B cell (primary cell): ENCODE data around the gene CSNK1G1. TPM values are rescaled to one million over a fixed set of nuclear protein-coding genes. Genes with fewer than 3 reads are reported as not detected.

Source experiments
- ATAC-seq: fragments of 200-7000 bp; cut with Tn5 transposase; one replicate; pipeline ENCODE4 v1.10.0; 2021; ENCODE audit warnings: low read depth, mild to moderate bottlenecking, moderate number of reproducible peaks, moderate library complexity
- CTCF ChIA-PET: fragments of 350-600 bp; sonication (Branson Sonifier 250); formaldehyde crosslinking; loops from one replicate; lab custom pipeline; 2021; ENCODE audit warnings: antibody characterized with exemption, inconsistent platforms; lab: Charles Lee
- POLR2A ChIA-PET: fragments of 350-600 bp; sonication (Branson Sonifier 250); formaldehyde crosslinking; loops from one replicate; lab custom pipeline; 2021; ENCODE audit warnings: antibody characterized with exemption; lab: Charles Lee
- DNase-seq: peaks from one replicate; pipeline ENCODE4 v3.0.0; 2013
- H2AFZ ChIP-seq: 2 replicates; pipeline ENCODE4 v1.6.1; 2012; ENCODE audit warnings: mild to moderate bottlenecking, low read depth, low read length; ENCODE audit not compliant: insufficient read depth, poor library complexity, severe bottlenecking
- H3K27ac ChIP-seq, 2 donors: 1 replicate in 1 of 2; 2 replicates in 1 of 2; pipeline ENCODE4 v1.5.1; 2012 to 2013; ENCODE audit warnings: low read length in 2 of 2, mild to moderate bottlenecking in 2 of 2, moderate library complexity in 1 of 2
- H3K27me3 ChIP-seq, 4 experiments: fragments of 200-600 bp in 1 of 4; sonication (generic) in 1 of 4; replicated peaks in 1 of 4; 1 replicate in 2 of 4; 2 replicates in 2 of 4; pipeline versions ENCODE4 v1.6.1 to v1.7.0; 2013 to 2016; ENCODE audit warnings: low read length in 3 of 4, mild to moderate bottlenecking in 2 of 4, mixed read lengths in 1 of 4, moderate library complexity in 1 of 4; ENCODE audit not compliant: insufficient read depth in 4 of 4, control insufficient read depth in 3 of 4; ENCODE audit errors: control extremely low read depth in 1 of 4
- H3K36me3 ChIP-seq, 2 experiments: replicated peaks in 1 of 2; 1 replicate in 1 of 2; 2 replicates in 1 of 2; pipeline versions ENCODE4 v1.6.1 to v1.7.1; 2013; ENCODE audit warnings: low read length in 1 of 2; ENCODE audit not compliant: insufficient read depth in 2 of 2, control insufficient read depth in 1 of 2; ENCODE audit errors: control extremely low read depth in 1 of 2, extremely low read depth in 1 of 2
- H3K4me1 ChIP-seq, 2 donors: fragments of 200-600 bp in 1 of 2; sonication (generic) in 1 of 2; 1 replicate in 1 of 2; 2 replicates in 1 of 2; pipeline versions ENCODE4 v1.5.1 to v1.6.1; 2013 to 2017; ENCODE audit warnings: low read length in 2 of 2; ENCODE audit not compliant: control insufficient read depth in 2 of 2, insufficient read depth in 2 of 2
- H3K4me2 ChIP-seq: replicated peaks from 2 replicates; pipeline ENCODE3; 2012; ENCODE audit warnings: mild to moderate bottlenecking, low read depth, low read length; ENCODE audit not compliant: poor library complexity, severe bottlenecking
- H3K4me3 ChIP-seq, 5 experiments: fragments of 200-600 bp in 1 of 5; sonication (generic) in 1 of 5; 1 replicate in 3 of 5; 2 replicates in 2 of 5; pipeline versions ENCODE4 v1.5.1 to v1.7.0; 2011 to 2016; ENCODE audit warnings: low read length in 4 of 5, mild to moderate bottlenecking in 4 of 5, low read depth in 2 of 5, control low read depth in 1 of 5, moderate library complexity in 1 of 5; ENCODE audit not compliant: insufficient read depth in 1 of 5; ENCODE audit errors: control extremely low read depth in 1 of 5, extremely low read depth in 1 of 5
- H3K79me2 ChIP-seq: fragments of 200-600 bp; sonication (generic); one replicate; pipeline ENCODE4 v1.6.0; 2016; ENCODE audit warnings: low read length; ENCODE audit not compliant: control insufficient read depth, insufficient read depth
- H3K9ac ChIP-seq: fragments of 200-600 bp; sonication (generic); 2 replicates; pipeline ENCODE4 v1.6.1; 2017; ENCODE audit warnings: mild to moderate bottlenecking, low read length, moderate library complexity
- H3K9me3 ChIP-seq, 3 donors: one replicate each; pipeline versions ENCODE4 v1.6.1 to v1.7.1; 2013; ENCODE audit warnings: low read length in 2 of 3; ENCODE audit not compliant: control insufficient read depth in 2 of 3, insufficient read depth in 1 of 3; ENCODE audit errors: control extremely low read depth in 1 of 3
- H4K20me1 ChIP-seq: 2 replicates; pipeline ENCODE4 v1.6.0; 2012; ENCODE audit warnings: mild to moderate bottlenecking, low read length; ENCODE audit not compliant: insufficient read depth, control insufficient read depth, poor library complexity, severe bottlenecking
- H3K27ac Mint-ChIP-seq: one replicate; pipeline ENCODE4 v1.8.0; 2021; ENCODE audit warnings: mixed read lengths
- H3K27me3 Mint-ChIP-seq: one replicate; pipeline ENCODE4 v1.8.0; 2021; ENCODE audit warnings: mixed read lengths
- H3K4me1 Mint-ChIP-seq: one replicate; pipeline ENCODE4 v1.8.0; 2021; ENCODE audit warnings: mixed read lengths
- H3K4me3 Mint-ChIP-seq: one replicate; pipeline ENCODE4 v1.8.0; 2021; ENCODE audit warnings: mixed read lengths
- H3K9me3 Mint-ChIP-seq: one replicate; pipeline ENCODE4 v1.8.0; 2022; ENCODE audit warnings: mixed read lengths; ENCODE audit not compliant: insufficient read depth
- CTCF ChIP-seq: fragments of 200-600 bp; IDR thresholded peaks from one replicate; pipeline ENCODE4 v1.8.0; 2022; ENCODE audit warnings: antibody characterized with exemption, mild to moderate bottlenecking
- EZH2 ChIP-seq: IDR thresholded peaks from 2 replicates; pipeline ENCODE4 v1.6.1; 2012; ENCODE audit warnings: borderline replicate concordance, low read depth, mild to moderate bottlenecking, moderate library complexity, low read length; ENCODE audit not compliant: insufficient read depth, poor library complexity, severe bottlenecking
- WGBS: methylation state at CpG from one replicate; pipeline ENCODE4 v1.1.5; 2013; ENCODE audit warnings: missing lambda C conversion rate; ENCODE audit not compliant: insufficient coverage; 5-methylcytosine and 5-hydroxymethylcytosine counted together
- intact Hi-C: fragments of 100-400 bp; cut with micrococcal nuclease; formaldehyde crosslinking; loops from one replicate; pipeline ENCODE4 v1.10.0; 2022
- polyA plus RNA-seq: library from polyadenylated mRNA; depleted of rRNA; stranded (reverse); fragments of >200 nt; gene quantifications from 2 replicates; pipeline ENCODE4 v1.2.3, GENCODE V29; 2012
- total RNA-seq, 2 donors: library from RNA; stranded (reverse); fragments of 120-200 nt in 1 of 2; gene quantifications; 1 replicate in 1 of 2; 2 replicates in 1 of 2; pipeline versions ENCODE4 v1.2.3 to v1.2.4, GENCODE V29; 2013 to 2022

CSNK1G1 gene
- total and polyA plus RNA-seq, 2 donors (not counting 1 experiment from before 2014, with no cell fraction given) = 5.2 to 40.3 TPM

GRCh38 chr15:64356710-64357040, 702 bp upstream of the CSNK1G1 start:
- peaks cover 15% of the 10 kb centered on the region for H3K4me1 Mint-ChIP-seq
- DNase-seq (no peak), ATAC-seq (no peak)
- TF ChIP-seq CTCF (no peak), EZH2 (no peak)
- H3K4me3 Mint-ChIP-seq = peak overlapping the region; percentile 94
- Histone ChIP-seq H3K9me3 (no peaks in the 10 kb centered on the region), H3K4me3 (peak overlapping the region; percentile 75 to 92 (median 86)), H3K36me3 (peaks cover 0 to under 1% of the 10 kb centered on the region in 2 experiments), H2AFZ (peak overlapping the region; percentile 91), H3K9ac (peak overlapping the region; percentile 89), H3K4me2 (peak overlapping the region; percentile 91), H3K79me2 (peaks cover 40% of the 10 kb centered on the region), H3K27ac (peak overlapping the region in 1 of 2 donors; percentile 78), H4K20me1 (no peaks in the 10 kb centered on the region), H3K27me3 (no peaks in the 10 kb centered on the region), H3K4me1 (peaks cover 9 to 16% of the 10 kb centered on the region in 2 donors)
- WGBS = 14% methylated on average over 1 of the region's 5 CpGs
- POLR2A ChIA-PET = interaction anchor here (0.6 kb wide), 1 partner anchor 31 kb away, joined by 3 read pairs; the partner anchor contains the start of gene TRIP4
- H3K27me3 Mint-ChIP-seq = no peaks in the 10 kb centered on the region
- no peaks in the 10 kb centered on the region for H3K9me3 Mint-ChIP-seq
- CTCF ChIA-PET = no interaction called here
- intact Hi-C loops = loop anchor here (1.0 to 2.0 kb wide), 5 partner anchors 25 to 262 kb away; partner anchors contain the start of genes PCLAF, PPIB, SNX1 and TRIP4
- peak overlapping the region; percentile 88 for H3K27ac Mint-ChIP-seq

GRCh38 chr15:64355348-64355943, 527 bp downstream of the CSNK1G1 start:
- CTCF ChIA-PET = interaction anchor here (1.2 kb wide), 1 partner anchor 32 kb away, joined by 4 read pairs; the partner anchor contains the start of gene TRIP4

More at GRCh38 chr15:64355348-64355943, 527 bp downstream of the CSNK1G1 start:
- Histone ChIP-seq H3K79me2 (peaks cover 51% of the 10 kb centered on the region), H3K4me3 (peak overlapping the region; percentile 74 to 92 (median 85)), H4K20me1 (no peaks in the 10 kb centered on the region), H3K9me3 (no peaks in the 10 kb centered on the region), H3K27ac (peak overlapping the region; percentile 36 to 78), H3K36me3 (peaks cover 0 to 2% of the 10 kb centered on the region in 2 experiments), H3K4me1 (peaks cover 9 to 16% of the 10 kb centered on the region in 2 donors), H3K9ac (peak overlapping the region; percentile 89), H3K27me3 (no peaks in the 10 kb centered on the region), H2AFZ (peak overlapping the region; percentile 91), H3K4me2 (peak overlapping the region; percentile 91)
- peak; percentile 19 for ATAC-seq
- H3K4me1 Mint-ChIP-seq = peaks cover 15% of the 10 kb centered on the region
- H3K27ac Mint-ChIP-seq = peak overlapping the region; percentile 88
- TF ChIP-seq CTCF (no peak), EZH2 (no peak)
- no peak for DNase-seq
- H3K27me3 Mint-ChIP-seq = no peaks in the 10 kb centered on the region
- H3K4me3 Mint-ChIP-seq = peak overlapping the region; percentile 94
- no peaks in the 10 kb centered on the region for H3K9me3 Mint-ChIP-seq
- WGBS = 0% methylated on average over 22 of the region's 30 CpGs
- intact Hi-C loops = no loop called here
- POLR2A ChIA-PET = interaction anchor here (0.6 kb wide), 1 partner anchor 93 kb away, joined by 13 read pairs; no protein-coding TSS in a partner anchor
